Endothelial cell of umbilical vein (primary cell): ENCODE measurements around the gene CSGALNACT2. TPM values are rescaled to one million over a fixed set of nuclear protein-coding genes. Genes with fewer than 3 reads are reported as not detected.

Experiments used
- BruUV-seq: library from RNA; stranded (reverse); fragments of 400-500 nt; replicated peaks from 2 replicates; lab custom pipeline; 2021; lab: Mats Ljungman, UMichigan
- CTCF ChIA-PET: fragments of 300-600, 350-600 bp; sonication (Branson Sonifier 250); formaldehyde crosslinking; loops from one replicate; lab custom pipeline; 2021; ENCODE audit warnings: antibody characterized with exemption, inconsistent platforms; lab: Charles Lee
- POLR2A ChIA-PET: fragments of 300-600, 350-600 bp; sonication (Branson Sonifier 250); formaldehyde crosslinking; loops from one replicate; lab custom pipeline; 2021; ENCODE audit warnings: antibody characterized with exemption, inconsistent platforms; lab: Charles Lee
- DNase-seq: peaks from one replicate; pipeline ENCODE4 v3.0.0-alpha.2; 2011; ENCODE audit warnings: low read depth, low spot score
- FAIRE-seq: peaks from 2 replicates; lab custom pipeline; 2011; peaks lifted over from hg19 to GRCh38; lab: Jason Lieb, UNC
- H2AFZ ChIP-seq: 2 replicates; pipeline ENCODE4 v1.6.0; 2012; ENCODE audit warnings: low read depth, low read length, control low read depth, inconsistent platforms
- H3K27ac ChIP-seq: 2 replicates; pipeline ENCODE4 v1.5.1; 2011; ENCODE audit warnings: low read depth, mild to moderate bottlenecking, control low read depth, low read length, moderate library complexity; ENCODE audit not compliant: insufficient read depth
- H3K27me3 ChIP-seq, 2 experiments: 2 replicates each; pipeline versions ENCODE4 v1.6.0 to v1.6.1; 2011; ENCODE audit warnings: low read length in 2 of 2, mixed read lengths in 1 of 2; ENCODE audit not compliant: control insufficient read depth in 2 of 2, insufficient read depth in 2 of 2
- H3K36me3 ChIP-seq, 2 experiments: 2 replicates in 1 of 2; 3 replicates in 1 of 2; pipeline ENCODE4 v1.5.1; 2011; ENCODE audit warnings: low read length in 2 of 2, mild to moderate bottlenecking in 1 of 2, moderate library complexity in 1 of 2; ENCODE audit not compliant: control insufficient read depth in 2 of 2, insufficient read depth in 2 of 2; ENCODE audit errors: extremely low read depth in 1 of 2
- H3K4me1 ChIP-seq: 3 replicates; pipeline ENCODE4 v1.5.1; 2011; ENCODE audit warnings: mild to moderate bottlenecking, low read length; ENCODE audit not compliant: control insufficient read depth, insufficient read depth; ENCODE audit errors: extremely low read depth
- H3K4me2 ChIP-seq: 2 replicates; pipeline ENCODE4 v1.6.1; 2011; ENCODE audit warnings: low read length, control low read depth, mixed read lengths; ENCODE audit not compliant: insufficient read depth
- H3K4me3 ChIP-seq, 3 experiments: fragments of 200-600 bp in 1 of 3; sonication (generic), shearing (Covaris generic) in 1 of 3; replicated peaks in 1 of 3; 2 replicates each; pipeline ENCODE4 v1.5.1; 2011 to 2016; ENCODE audit warnings: control low read depth in 3 of 3, low read length in 3 of 3, mild to moderate bottlenecking in 2 of 3, inconsistent platforms in 1 of 3, low read depth in 1 of 3, moderate library complexity in 1 of 3; ENCODE audit not compliant: insufficient read depth in 1 of 3
- H3K79me2 ChIP-seq: 2 replicates; pipeline ENCODE4 v1.6.0; 2012; ENCODE audit warnings: low read length, inconsistent platforms; ENCODE audit not compliant: control insufficient read depth, insufficient read depth
- H3K9ac ChIP-seq: replicated peaks from 2 replicates; pipeline ENCODE3; 2011; ENCODE audit warnings: low read length, control low read depth; ENCODE audit not compliant: insufficient read depth; ENCODE audit errors: extremely low read depth
- H3K9me1 ChIP-seq: replicated peaks from 3 replicates; pipeline ENCODE4 v1.6.0; 2011; ENCODE audit warnings: mild to moderate bottlenecking, low read length; ENCODE audit not compliant: control insufficient read depth, insufficient read depth; ENCODE audit errors: extremely low read depth
- H3K9me3 ChIP-seq: replicated peaks from 2 replicates; pipeline ENCODE4 v1.5.1; 2012; ENCODE audit warnings: low read length, inconsistent platforms; ENCODE audit not compliant: control insufficient read depth, insufficient read depth
- H4K20me1 ChIP-seq: replicated peaks from 2 replicates; pipeline ENCODE3; 2011; ENCODE audit warnings: mild to moderate bottlenecking, low read length; ENCODE audit not compliant: control insufficient read depth, insufficient read depth; ENCODE audit errors: extremely low read depth
- CTCF ChIP-seq, 2 donors: IDR thresholded peaks; 1 replicate in 1 of 2; 2 replicates in 1 of 2; pipeline ENCODE4 v1.5.1; 2011; ENCODE audit warnings: low read length in 2 of 2, mild to moderate bottlenecking in 2 of 2, moderate library complexity in 2 of 2, control low read depth in 1 of 2, inconsistent platforms in 1 of 2, low read depth in 1 of 2; ENCODE audit not compliant: insufficient read depth in 1 of 2; ENCODE audit errors: extremely low read depth in 1 of 2
- EZH2 ChIP-seq: IDR thresholded peaks from 2 replicates; pipeline ENCODE4 v1.6.1; 2012; ENCODE audit warnings: borderline replicate concordance, low read depth, mild to moderate bottlenecking, moderate library complexity, low read length, inconsistent platforms; ENCODE audit not compliant: severe bottlenecking
- FOS ChIP-seq: IDR thresholded peaks from 2 replicates; pipeline ENCODE4 v1.6.1; 2011; ENCODE audit warnings: mild to moderate bottlenecking, low read length, moderate library complexity, borderline replicate concordance; ENCODE audit not compliant: insufficient read depth
- GATA2 ChIP-seq: IDR thresholded peaks from 2 replicates; pipeline ENCODE4 v1.7.0; 2011; ENCODE audit warnings: low read depth, mild to moderate bottlenecking, moderate library complexity, mixed read lengths, low read length; ENCODE audit not compliant: insufficient read length, insufficient read depth
- JUN ChIP-seq: IDR thresholded peaks from 2 replicates; pipeline ENCODE4 v1.6.1; 2011; ENCODE audit warnings: borderline replicate concordance, low read depth; ENCODE audit not compliant: insufficient read length, insufficient read depth
- MAX ChIP-seq: IDR thresholded peaks from 2 replicates; pipeline ENCODE4 v1.6.1; 2011; ENCODE audit not compliant: insufficient read depth, insufficient read length
- MYC ChIP-seq: IDR thresholded peaks from one replicate; pipeline ENCODE4 v1.6.1; 2011; ENCODE audit warnings: mild to moderate bottlenecking, low read depth, low read length
- POLR2A ChIP-seq: IDR thresholded peaks from 2 replicates; pipeline ENCODE4 v1.6.1; 2012; ENCODE audit warnings: low read depth, mild to moderate bottlenecking, control low read depth, low read length
- POLR2AphosphoS5 ChIP-seq: IDR thresholded peaks from 2 replicates; pipeline ENCODE4 v1.6.1; 2012; ENCODE audit warnings: low read depth, mild to moderate bottlenecking, control low read depth, low read length, moderate library complexity; ENCODE audit not compliant: insufficient read depth
- dilution Hi-C: fragments of 300-500 bp; cut with MboI; formaldehyde crosslinking; loops from one replicate; pipeline ENCODE4 v1.15.0; 2019; ENCODE audit warnings: low sequenced_read_pairs; ENCODE audit not compliant: extremely low pct_ligation_motif_present
- intact Hi-C: fragments of 100-400 bp; cut with micrococcal nuclease; formaldehyde crosslinking; loops from one replicate; pipeline ENCODE4 v1.10.0; 2022
- polyA plus RNA-seq, 4 experiments: library from polyadenylated mRNA; depleted of rRNA in 3 of 4; stranded (reverse) in 3 of 4; unstranded in 1 of 4; fragments of >200 nt; gene quantifications; 2 replicates each; pipeline versions ENCODE4 v1.2.1 to v1.2.3, GENCODE V29; 2011 to 2012; ENCODE audit warnings: missing spikeins in 1 of 4
- total RNA-seq: library from RNA; stranded (reverse); gene quantifications from 2 replicates; pipeline ENCODE4 v1.2.3, GENCODE V29; 2021

Gene CSGALNACT2
- total and polyA plus RNA-seq, 2 donors (not counting 3 experiments of a cell fraction or from before 2014, with no cell fraction given): 9.7 to 17.7 TPM

GRCh38 chr10:43233601-43234430 is 95.6 kb downstream of the CSGALNACT2 start:
- Histone ChIP-seq H3K27me3 (peaks cover 16% of the 10 kb centered on the region in 2 experiments), H3K4me2 (no peak overlapping the region), H3K4me3 (no peak overlapping the region), H3K27ac (no peak overlapping the region), H2AFZ (no peak overlapping the region), H4K20me1 (no peaks in the 10 kb centered on the region), H3K9ac (no peak overlapping the region), H3K9me3 (no peaks in the 10 kb centered on the region), H3K79me2 (no peaks in the 10 kb centered on the region), H3K4me1 (no peaks in the 10 kb centered on the region), H3K9me1 (no peaks in the 10 kb centered on the region), H3K36me3 (no peaks in the 10 kb centered on the region)
- dilution Hi-C loops: no loop called here
- FAIRE-seq: no peak
- BruUV-seq: no TSS peak
- CTCF ChIA-PET: interaction anchor here (0.7 kb wide), 1 partner anchor 32 kb away, joined by 3 read pairs; no protein-coding TSS in a partner anchor
- no peak for DNase-seq
- POLR2A ChIA-PET: no interaction called here
- TF ChIP-seq CTCF (IDR thresholded peaks at IDR 0.05; ENCODE audit: extremely low read depth in 1 of 2, insufficient read depth in 1 of 2, low read depth in 1 of 2, low read length in 2 of 2) (no peak), POLR2AphosphoS5 (no peak), POLR2A (no peak), MYC (no peak), FOS (no peak), GATA2 (no peak), MAX (no peak), JUN (no peak), EZH2 (no peak)
- intact Hi-C loops: no loop called here
